Type B pancreatic cell (in vitro differentiated cells): ENCODE results near the gene PTGS1. TPM values are rescaled to one million over a fixed set of nuclear protein-coding genes. Genes with fewer than 3 reads are reported as not detected.

ENCODE experiments used
- DNase-seq: peaks from one replicate; pipeline ENCODE4 v3.0.0; 2021; ENCODE audit warnings: mixed read lengths; ENCODE audit not compliant: unreplicated experiment; ENCODE audit errors: extremely low spot score
- H3K27ac Mint-ChIP-seq: 2 replicates; pipeline ENCODE4 v1.8.0; 2021; ENCODE audit warnings: mild to moderate bottlenecking, mixed read lengths
- H3K27me3 Mint-ChIP-seq: 2 replicates; pipeline ENCODE4 v1.8.0; 2021; ENCODE audit warnings: mixed read lengths
- H3K36me3 Mint-ChIP-seq: 2 replicates; pipeline ENCODE4 v1.8.0; 2021; ENCODE audit warnings: mixed read lengths
- H3K4me1 Mint-ChIP-seq: one replicate; pipeline ENCODE4 v1.8.0; 2021; ENCODE audit warnings: mixed read lengths; ENCODE audit not compliant: unreplicated experiment
- H3K4me3 Mint-ChIP-seq: 2 replicates; pipeline ENCODE4 v1.8.0; 2021; ENCODE audit warnings: mild to moderate bottlenecking, mixed read lengths
- H3K9me3 Mint-ChIP-seq: 2 replicates; pipeline ENCODE4 v1.8.0; 2021; ENCODE audit warnings: mixed read lengths
- total RNA-seq: library from RNA; stranded (reverse); gene quantifications from 2 replicates; pipeline ENCODE4 v1.2.1, GENCODE V29; 2021; ENCODE audit warnings: low replicate concordance
- TF ChIP-seq, protein P1 (sequence below): fragments of 200-600 bp; sonication (generic); conservative IDR thresholded peaks from 2 replicates; pipeline ENCODE4 v1.5.0; 2021; ENCODE audit warnings: antibody characterized with exemption, mild to moderate bottlenecking

PTGS1 gene
- total RNA-seq, 1 donor from 2014 or later: 1.7 TPM

DNA sequence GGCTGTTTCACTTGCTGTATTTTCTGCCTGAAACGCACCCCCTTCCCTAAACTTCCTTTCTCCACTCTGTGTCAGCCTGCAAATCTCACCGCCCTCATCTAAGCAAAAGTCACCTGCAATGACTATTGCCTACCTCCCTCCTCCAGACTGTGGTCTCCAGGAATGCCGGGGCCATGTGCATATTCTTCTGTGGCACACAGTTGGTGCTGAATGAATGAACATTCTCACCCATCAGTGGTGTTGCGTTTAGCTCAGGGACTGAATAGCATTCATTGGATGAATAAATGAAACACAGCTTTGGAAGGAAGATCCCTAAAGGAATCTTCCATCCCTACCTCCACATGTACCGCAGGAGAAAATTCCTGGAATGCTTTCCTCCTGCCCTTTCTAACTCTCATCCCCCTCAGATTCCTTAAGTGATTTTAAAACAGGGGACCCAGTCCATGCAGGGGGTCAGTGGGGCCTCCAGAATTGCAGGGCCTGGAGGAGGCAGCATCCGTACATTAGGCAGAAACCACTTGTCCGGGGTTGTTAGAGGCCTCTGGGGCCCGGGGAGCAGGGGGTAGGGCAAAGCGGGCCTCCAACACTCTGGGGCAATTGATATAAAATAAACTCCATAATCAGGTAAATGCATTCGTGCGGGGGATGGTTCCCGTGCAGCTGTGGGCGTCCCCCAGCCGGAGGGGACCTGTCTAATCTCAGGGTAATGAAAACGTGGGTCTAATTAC lies 28.3 kb upstream of the PTGS1 start:
- Mint-ChIP-seq H3K36me3 (no peaks in the 10 kb centered on the region), H3K27ac (no peak overlapping the region), H3K9me3 (no peaks in the 10 kb centered on the region), H3K27me3 (peaks cover 57% of the 10 kb centered on the region), H3K4me3 (no peak overlapping the region), H3K4me1 (peaks cover 24% of the 10 kb centered on the region)
- TF ChIP-seq, protein P1, sequence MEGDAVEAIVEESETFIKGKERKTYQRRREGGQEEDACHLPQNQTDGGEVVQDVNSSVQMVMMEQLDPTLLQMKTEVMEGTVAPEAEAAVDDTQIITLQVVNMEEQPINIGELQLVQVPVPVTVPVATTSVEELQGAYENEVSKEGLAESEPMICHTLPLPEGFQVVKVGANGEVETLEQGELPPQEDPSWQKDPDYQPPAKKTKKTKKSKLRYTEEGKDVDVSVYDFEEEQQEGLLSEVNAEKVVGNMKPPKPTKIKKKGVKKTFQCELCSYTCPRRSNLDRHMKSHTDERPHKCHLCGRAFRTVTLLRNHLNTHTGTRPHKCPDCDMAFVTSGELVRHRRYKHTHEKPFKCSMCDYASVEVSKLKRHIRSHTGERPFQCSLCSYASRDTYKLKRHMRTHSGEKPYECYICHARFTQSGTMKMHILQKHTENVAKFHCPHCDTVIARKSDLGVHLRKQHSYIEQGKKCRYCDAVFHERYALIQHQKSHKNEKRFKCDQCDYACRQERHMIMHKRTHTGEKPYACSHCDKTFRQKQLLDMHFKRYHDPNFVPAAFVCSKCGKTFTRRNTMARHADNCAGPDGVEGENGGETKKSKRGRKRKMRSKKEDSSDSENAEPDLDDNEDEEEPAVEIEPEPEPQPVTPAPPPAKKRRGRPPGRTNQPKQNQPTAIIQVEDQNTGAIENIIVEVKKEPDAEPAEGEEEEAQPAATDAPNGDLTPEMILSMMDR: no peak
- no peak for DNase-seq

DNA sequence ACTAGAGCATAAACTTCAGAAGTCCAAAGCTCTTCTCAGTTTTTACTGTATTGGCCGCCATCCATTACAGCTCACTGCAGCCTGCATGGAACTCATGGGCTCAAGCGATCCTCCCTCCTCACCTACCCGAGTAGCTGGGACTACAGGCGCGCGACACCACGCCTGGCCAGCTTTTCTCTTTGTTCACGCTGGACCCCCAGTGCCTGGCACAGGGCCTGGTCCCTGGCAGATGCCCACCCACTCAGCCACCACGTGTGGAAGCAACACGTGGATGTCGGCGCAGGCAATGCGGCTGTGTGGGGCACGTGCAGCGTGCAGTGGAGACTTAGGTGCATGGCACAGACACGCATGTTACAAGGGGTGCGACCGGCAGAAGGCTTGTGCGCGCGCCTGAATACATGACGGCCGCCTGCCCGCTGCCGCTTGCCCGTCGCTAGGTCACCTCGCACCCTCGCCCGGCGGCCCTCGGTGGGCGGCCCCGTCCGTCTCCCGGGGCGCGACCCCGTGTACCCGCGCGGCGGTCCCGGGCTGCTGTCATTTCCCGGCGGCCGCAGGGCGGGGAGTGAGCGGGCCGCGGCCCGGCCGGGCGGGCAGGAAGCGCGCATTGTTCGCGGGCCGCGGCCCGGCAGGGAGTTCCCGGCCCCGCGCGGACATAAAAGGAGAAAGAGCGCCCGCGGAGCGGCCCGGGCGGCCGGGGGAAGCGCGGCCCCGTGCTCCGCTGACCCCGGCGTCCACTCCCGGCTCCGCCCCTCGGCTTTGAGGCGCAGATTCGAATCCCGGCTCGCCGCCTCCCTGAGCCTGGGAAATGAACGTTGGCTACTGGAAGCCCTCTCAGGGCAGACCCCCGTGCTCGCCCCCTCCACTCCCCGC lies 24.1 kb upstream of the PTGS1 start:
- Mint-ChIP-seq H3K36me3 (no peaks in the 10 kb centered on the region), H3K9me3 (no peaks in the 10 kb centered on the region), H3K27ac (peak overlapping the region; percentile 79), H3K4me3 (peak overlapping the region; percentile 91), H3K27me3 (peaks cover 57% of the 10 kb centered on the region), H3K4me1 (peaks cover 23% of the 10 kb centered on the region)
- DNase-seq: no peak
- TF ChIP-seq, protein P1: no peak

- Mint-ChIP-seq H3K4me3 (peak overlapping the region; percentile 91), H3K9me3 (no peaks in the 10 kb centered on the region), H3K27me3 (peaks cover 51% of the 10 kb centered on the region), H3K27ac (peak overlapping the region; percentile 79), H3K36me3 (no peaks in the 10 kb centered on the region), H3K4me1 (peaks cover 17% of the 10 kb centered on the region)
- TF ChIP-seq, protein P1: no peak
- DNase-seq: no peak
Observed at GRCh38 chr9:122347348-122348287, 23.2 kb upstream of the PTGS1 start.

DNA sequence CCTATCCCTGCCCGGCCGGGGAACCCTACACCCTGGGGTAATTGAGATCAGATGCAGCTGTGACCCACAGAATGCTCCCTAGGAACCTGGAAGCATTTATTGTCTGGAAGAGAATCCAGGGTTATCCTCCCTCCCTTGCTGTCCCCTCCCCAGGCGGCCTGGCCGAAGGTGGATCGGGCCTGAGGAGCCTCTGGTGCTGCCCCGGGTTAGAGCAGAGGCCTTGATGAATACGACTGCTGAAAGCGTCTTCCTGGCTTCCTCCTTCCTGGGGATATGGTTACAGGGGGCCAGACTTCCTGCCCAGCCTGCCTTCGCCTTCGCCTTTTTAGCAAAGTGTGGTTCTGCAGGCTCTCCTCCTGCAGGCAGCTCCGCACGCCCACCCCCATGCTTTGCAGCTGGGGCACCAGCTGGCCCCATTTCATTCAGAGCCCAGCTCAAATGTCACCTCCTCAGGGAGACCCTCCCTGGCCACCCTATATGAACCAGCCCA lies 22.5 kb upstream of the PTGS1 start:
- no peak overlapping the region for H3K27ac Mint-ChIP-seq
- peaks cover 16% of the 10 kb centered on the region for H3K4me1 Mint-ChIP-seq
- TF ChIP-seq, protein P1: no peak
- peaks cover 51% of the 10 kb centered on the region for H3K27me3 Mint-ChIP-seq
- no peaks in the 10 kb centered on the region for H3K9me3 Mint-ChIP-seq
- H3K4me3 Mint-ChIP-seq: peak overlapping the region; percentile 21
- no peaks in the 10 kb centered on the region for H3K36me3 Mint-ChIP-seq
- no peak for DNase-seq

DNA sequence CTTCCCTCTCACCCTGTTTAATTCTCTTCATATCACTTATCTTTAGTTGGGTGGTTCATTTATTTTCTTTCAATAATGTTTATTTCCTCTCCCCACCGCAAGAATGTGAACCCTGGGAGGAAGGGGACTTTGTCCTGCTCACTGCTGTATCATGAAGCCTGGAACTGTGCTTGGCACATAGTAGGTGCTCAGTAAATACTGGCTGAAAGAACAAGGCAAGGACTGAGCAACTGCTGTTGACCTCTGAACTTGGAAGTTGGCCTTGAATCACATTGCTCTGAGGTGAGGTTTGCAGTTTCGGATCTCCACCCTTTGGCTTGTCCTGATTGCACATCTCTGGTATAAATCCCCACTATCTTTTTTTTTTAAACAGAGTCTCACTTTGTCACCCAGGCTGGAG lies 22.0 kb upstream of the PTGS1 start:
- no peak for DNase-seq
- Mint-ChIP-seq H3K36me3 (no peaks in the 10 kb centered on the region), H3K27ac (no peak overlapping the region), H3K4me1 (peaks cover 15% of the 10 kb centered on the region), H3K4me3 (peak overlapping the region; percentile 21), H3K27me3 (peaks cover 49% of the 10 kb centered on the region), H3K9me3 (no peaks in the 10 kb centered on the region)
- TF ChIP-seq, protein P1: no peak
